CD4-positive, alpha-beta T cell treated with Interleukin-17A for 1 hour (primary cell): Measurements from ENCODE around the gene PLCL1.
"Not testable (repeated sequence)": the region's sequence is repeated elsewhere in the genome, so short reads cannot be mapped to it uniquely, and the experiment has no call there.

Experiments
- DNase-seq: peaks from one replicate; pipeline ENCODE4 v3.0.0-alpha.2; 2020

Gene PLCL1

DNA sequence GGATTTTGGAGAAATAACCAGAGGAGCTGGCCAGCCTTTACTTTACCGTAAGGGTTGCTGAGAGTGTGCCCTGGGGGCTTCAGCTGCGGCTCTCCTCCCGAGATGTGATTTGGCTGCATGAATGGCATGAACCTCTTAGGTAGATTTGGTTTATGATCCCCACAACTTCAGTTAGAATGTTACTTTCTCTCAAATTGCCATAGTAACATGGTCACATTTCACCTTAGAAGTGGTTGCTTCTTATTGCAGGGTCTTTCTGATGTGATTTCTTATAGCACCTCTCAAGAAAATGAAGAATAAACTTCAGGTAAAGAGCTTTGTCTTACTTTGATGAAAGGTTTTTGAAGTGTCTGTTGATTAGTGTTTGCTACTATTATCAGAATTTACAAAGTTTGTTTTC lies 5.6 kb downstream of the PLCL1 start:
- no peak for DNase-seq

DNA sequence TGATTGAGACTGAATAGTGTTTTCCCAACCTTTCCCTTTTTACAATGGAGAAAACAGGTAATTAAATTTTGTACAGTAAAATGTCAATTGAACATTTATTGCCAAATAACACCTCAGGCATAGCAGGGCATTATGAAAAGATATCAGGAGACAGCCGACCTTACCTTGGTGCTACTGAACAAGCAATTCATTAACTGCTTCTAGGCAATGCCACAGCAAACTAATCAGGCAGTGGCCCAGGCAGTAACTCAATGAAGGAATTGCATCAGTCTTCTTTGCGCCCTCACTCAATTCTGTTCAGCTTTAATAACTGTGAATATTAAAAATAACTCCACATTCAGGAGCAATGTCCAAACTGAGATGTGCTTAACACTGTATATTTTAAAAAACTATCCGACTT lies 6.1 kb downstream of the PLCL1 start:
- DNase-seq: no peak

DNA sequence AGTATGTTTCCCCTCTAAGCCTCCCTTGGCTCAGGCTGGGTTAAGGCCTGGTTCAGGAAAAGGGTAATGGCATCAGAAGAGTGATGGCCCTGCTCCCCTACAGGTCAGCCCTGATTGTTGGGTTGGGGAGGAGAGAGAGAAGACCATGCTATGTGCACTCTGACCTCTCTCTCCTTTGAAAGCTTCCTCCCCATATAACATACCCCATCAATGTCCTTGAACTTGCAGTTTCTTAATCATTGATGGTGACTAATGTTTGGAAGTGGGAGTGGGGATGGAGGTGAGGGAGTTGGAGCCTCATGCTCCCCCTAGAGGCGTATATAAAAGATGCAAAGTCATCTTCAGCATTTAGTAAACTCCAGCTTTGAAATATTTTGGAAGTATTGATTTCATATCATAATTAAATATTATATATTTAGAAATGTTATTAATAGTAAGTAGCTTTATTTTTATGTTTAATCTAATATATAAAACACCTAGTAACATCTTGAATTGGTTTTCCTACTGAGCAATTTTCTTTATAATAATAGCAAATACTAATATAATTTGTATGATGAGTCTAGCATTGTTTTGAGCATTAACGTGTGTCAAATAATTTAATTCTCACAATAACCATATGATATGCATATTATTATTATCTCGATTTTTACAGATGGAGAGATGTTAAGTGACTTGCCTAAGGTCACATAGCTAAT lies 8.8 kb downstream of the PLCL1 start:
- DNase-seq: no peak

DNA sequence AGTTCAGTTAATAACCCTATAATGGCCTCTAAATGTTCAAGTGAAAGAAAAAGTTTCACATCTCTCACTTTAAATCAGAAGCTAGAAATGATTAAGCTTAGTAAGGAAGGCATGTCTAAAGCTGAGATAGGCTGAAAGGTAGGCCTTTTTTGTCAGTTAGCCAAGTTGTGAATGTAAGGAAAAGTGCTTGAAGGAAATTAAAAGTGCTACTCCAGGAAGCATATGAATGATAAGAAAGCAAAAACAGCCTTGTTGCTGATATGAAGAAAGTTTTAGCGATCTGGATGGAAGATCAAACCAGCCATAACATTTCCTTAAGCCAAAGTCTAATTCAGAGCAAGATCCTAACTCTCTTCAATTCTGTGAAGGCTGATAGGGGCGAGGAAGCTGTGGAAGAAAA lies 10.1 kb downstream of the PLCL1 start:
- no peak for DNase-seq

DNA sequence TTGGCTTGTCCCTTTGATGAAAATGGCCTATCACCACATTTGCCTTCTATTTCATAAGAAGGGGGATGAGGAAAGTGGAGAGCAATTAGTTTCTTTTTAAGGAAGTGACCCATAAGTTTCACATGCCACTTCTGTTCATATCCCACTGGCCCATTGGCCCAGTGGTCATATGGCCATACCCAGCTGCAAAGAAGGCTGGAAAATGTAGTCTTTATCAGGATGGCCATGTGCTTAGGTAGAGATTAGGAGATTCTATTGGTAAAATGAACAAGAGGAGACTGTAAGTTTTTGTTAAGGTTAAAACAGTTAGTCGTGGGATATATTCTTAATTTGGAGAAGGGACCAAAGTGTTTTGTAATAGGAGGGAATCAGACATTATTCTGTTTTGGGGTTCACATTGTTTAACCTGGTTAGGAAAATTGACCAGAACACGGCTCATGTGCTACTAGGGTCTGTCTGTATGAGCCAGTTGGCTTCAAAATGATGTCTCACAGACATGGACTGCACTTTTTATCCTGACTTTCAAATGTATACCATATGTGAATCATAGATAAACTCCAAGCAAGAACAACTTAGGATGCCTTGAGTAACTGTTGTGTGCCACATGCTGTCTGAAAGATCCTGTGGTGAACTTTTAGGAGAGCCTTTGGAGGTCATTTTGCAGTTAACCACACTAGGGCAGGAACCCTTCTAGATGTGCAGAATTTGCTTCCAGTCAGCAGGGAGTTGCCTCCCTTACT lies 17.3 kb downstream of the PLCL1 start:
- DNase-seq: no peak

DNA sequence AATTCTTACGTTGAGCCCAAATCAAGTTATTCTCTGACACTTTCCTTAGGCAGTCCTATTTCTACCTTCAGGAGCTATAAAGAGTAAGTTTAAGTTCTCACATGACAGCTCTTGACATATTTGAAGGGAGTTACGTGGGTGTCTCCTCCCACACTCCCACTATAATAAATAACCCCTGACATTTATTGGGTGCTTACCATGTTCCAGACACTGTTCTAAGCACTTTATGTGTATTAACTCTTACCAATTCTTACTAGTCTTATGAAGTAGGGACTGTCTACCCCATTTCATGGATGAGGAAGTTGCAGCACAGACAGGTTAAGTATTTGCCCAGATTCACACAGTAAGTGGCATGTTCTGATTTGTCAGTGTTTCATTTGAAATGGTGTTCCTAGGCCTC lies 17.9 kb downstream of the PLCL1 start:
- DNase-seq: no peak

DNA sequence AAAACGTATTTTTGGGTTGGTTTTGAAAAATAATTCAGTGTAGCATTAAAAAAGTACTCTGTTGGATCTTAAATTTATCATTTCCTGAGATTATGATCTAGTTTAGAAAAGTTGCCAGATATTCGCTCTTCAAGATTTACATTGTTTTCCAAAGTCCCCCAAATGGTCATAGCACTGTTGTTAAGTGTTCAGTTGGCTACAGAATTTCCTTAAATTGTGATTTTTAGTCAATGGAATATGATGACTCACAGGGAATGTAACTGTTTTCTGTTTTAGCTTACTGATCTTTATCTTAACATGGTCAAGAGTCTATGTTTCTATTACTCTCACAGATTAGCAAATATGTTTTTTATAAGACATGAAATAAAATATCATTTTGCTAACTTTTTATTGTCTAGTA lies 23.2 kb downstream of the PLCL1 start:
- DNase-seq: no peak

DNA sequence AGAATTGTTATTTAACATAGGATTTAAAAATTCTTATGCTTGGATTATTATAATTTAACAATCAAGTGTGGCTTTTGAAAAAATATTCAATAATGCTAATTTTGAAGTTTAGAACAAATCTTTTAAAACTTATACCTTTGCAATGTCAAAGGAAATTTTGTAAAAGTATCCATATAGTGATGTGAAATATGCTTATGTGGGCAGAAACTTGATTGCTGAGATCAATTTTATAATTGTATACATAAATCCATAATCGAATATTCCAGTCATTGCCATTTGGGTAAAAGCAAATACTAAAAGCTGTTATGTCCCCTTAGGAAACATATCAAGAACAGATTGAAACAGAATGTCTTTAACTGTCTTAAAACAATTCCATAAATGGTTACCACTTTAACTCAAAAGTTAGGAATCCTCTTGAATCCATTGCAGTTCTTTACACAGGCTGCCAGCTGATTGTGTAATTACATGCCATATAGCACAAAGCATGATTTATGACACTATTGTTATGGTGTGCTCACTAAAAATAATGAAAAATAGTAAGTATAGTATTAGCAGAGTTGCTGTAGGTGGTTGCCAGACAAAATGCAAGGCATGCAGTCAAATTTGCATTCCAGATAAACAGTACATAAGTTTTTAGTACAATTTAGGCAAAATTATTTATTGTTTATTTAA lies 24.2 kb downstream of the PLCL1 start:
- no peak for DNase-seq

DNA sequence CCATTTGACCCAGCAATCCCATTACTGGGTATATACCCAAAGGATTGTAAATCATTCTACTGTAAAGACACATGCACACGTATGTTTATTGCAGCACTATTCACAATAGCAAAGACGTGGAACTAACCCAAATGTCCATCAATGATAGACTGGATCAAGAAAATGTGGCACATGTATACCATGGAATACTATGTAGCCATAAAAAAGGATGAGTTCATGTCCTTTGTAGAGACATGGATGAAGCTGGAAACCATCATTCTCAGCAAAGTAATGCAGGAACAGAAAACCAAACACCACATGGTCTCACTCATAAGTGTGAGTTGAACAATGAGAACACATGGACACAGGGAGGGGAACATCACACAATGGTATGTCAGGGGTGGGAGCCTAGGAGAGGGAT lies 30.4 kb downstream of the PLCL1 start:
- not testable (repeated sequence) for DNase-seq

DNA sequence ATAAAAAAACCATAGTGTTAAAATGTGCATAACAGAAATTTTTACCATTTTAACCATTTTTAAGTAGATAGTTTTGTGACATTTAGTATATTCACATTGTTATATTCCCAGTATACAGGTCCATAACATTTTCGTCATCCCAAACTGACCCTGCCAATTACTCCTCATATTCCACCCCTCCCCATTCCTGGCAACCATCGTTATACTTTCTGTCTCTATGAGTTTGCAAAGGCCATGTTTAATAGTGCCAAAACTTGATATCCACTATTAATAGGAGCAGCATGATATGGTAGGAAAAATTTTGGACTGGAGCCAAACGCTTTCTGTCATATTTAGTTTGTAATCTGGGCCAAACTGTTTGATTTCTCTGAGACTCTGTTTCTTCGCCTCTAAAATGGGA lies 30.9 kb downstream of the PLCL1 start:
- DNase-seq: no peak

DNA sequence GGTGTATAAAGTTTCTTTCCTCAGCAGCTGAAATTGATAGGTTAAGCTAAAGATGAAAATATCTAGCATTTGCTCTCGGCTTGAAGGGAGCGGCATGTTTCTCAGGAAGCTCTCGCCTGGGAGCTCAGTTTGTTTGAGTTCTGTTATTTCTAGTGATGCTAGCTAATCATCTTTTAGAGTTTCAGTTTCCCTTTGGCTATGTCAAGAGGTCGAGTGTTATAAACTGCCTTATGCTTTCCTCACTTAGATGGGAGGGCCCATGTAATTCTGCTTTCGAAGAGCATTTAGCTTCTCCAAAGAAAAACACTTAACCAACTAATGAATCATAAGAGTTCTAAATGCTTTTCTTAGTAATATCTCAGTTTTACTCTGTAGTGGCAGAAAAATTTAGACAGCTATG lies 33.6 kb downstream of the PLCL1 start:
- DNase-seq: peak; percentile 56

DNA sequence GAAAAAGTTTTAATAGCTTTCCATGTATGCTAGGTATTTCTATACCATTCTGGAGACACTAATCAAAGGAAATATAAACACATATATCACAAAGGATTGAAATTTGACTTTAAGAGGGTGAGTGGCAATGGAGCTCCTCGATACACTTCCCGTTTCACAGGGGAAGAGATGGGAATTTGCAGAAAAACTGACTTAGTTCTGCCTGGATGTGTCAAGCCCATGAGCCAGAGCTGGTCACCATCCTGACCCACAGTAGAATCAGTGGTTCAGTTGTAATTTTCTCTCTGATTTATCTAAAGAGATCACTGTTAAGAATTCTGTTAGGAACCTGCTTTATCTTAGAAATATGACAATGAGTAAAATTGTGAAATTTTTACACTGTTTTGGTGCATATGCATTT lies 34.2 kb downstream of the PLCL1 start:
- DNase-seq: no peak

DNA sequence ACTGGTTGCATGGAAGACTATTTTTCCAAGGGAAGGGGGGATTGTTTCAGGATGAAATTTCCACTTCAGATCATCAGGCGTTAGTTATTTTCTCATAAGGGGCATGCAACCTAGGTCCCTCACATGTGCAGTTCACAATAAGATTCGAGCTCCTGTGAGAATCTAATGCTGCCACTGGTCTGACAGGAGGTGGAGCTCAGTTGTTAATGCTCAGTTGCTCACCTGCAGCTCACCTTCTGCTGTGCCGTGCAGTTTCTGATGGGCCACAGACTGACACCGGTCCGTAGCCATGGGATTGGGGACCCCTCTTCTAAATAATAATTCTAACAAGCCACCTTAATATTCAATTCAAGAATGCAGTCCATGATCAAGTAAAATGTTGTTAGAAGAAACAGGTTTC lies 34.9 kb downstream of the PLCL1 start:
- DNase-seq: peak; percentile 17

DNA sequence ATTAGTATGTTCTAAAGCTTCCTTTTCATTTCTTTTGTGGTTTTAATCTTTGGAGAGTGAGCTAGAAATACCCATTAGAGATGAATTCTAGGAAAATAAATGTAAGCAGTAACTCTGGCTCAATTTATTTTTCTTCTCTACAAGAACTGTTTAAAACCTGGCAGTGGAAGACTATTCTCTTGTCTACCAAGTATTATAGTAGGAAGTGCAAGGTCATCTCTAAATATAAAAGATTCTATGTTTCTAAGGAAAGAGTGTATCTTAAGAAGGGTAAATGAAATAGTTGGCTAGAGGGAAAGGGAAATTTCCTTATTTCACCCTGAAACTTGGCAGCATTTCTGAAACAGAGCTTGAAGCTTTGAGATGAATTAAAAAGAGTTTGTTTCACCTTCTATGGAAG lies 35.5 kb downstream of the PLCL1 start:
- DNase-seq: no peak

DNA sequence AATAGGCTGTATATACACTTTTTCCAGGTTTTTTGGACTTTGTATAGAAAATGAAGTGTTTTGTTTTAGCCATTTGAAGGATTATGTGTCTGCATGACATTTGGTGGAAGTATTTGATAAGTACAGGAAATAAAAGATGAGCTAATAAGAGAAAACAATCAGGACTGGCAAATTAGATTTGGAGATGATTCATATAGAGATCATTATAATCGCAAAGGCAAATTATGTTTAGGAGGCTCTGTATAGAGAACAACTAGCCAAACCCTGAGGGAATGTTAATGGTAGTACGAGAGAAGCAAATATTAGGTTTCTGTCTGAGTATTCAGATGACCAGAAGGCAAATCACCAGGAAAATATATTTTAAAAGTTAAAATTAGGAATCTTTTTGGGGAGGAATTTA lies 41.7 kb downstream of the PLCL1 start:
- no peak for DNase-seq

DNA sequence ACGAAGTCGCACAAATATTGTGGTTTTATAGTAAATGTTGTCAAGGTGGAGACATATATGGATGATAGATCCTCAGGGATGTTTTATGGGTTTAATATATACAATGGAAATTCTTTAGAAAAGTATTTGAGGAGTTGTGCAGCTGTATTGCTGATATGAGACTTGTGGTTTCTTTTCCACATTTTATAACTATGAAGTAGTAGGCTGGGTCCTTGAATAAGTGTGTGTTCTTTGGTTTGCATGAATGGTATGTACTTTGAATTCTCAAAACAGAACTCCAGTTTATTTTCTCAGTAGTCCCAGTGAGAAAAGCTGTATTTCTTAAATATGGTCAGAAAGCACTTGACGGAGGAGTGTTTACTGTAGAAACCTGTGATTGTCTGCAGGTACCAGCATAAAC lies 42.4 kb downstream of the PLCL1 start:
- no peak for DNase-seq

DNA sequence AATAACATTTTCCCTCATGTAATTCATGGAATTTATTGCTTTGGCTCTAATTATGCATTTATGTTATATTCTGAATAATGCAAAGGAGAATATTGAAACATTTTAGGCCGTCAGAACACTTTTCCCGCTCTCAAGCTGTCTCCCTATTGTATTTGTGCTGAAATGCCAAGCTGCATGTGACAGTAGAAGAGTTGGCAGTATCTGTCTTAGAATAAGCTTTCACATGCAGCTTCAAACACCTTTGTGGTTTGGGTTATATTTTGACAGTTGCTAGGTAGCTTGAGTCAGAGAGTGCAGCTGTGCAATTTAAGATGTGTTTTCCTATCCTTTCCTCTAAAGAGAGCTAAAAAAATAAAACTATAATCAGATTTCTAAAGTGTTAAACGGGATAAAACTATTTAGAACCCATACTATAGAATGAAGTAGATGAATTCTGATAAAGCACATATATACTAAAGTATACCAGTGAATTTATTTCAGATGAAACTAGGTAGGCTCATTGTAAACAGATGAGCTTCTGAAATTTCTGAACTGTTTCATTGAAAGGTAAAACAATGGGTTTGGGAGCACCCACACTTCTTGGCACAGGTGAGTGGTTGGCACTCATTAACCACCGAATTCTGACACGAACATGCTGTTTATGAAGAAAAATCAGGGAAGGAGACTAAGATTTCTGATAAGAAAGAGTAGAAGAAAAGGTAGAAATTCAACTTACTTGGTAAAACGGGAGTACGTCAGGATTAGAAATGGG lies 43.4 kb downstream of the PLCL1 start:
- peak; percentile 65 for DNase-seq

DNA sequence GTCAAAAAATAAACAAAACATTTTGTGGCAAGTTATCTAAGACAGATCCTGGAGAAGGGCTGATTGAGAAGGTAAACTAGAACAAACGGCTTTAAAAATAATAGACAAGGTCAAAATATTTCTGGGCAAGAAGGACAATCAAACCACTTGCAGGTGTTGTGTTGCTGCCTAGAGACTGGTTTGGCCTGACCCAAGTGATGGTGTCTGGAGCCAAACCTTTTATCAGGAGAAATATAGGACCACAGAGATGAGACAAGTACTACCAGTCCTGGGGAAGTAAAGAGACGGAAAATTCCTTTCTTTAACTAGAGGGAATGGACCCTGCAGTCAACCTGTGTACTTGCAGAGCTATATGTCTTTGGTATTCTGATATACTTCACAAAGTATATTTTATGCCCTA lies 44.2 kb downstream of the PLCL1 start:
- no peak for DNase-seq

DNA sequence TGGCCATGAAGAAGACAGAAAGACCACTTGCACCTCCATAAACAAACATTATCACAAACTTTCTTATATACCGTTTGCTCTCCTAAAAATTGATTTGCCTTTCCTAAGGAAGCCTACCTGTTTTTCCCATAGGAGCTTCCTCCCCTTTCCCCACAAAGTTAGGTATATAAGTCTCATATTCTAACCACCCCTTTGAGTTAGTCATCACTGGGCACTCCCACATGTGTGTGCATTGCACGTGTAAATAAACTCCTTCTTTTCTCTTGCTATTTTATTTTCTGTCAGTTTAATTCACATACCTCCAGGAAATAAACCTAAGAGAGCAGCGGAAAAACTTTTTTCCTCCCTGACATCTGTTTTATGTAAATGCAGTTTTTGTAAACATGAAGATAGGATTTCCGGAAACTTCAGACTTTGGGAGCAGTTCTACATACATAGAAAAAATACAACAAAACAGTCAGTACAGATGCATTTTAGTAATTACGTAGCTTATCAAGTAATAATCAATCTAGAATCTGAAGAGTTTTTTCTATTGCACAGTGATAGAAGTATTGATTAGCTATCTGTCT lies 46.6 kb downstream of the PLCL1 start:
- no peak for DNase-seq

DNA sequence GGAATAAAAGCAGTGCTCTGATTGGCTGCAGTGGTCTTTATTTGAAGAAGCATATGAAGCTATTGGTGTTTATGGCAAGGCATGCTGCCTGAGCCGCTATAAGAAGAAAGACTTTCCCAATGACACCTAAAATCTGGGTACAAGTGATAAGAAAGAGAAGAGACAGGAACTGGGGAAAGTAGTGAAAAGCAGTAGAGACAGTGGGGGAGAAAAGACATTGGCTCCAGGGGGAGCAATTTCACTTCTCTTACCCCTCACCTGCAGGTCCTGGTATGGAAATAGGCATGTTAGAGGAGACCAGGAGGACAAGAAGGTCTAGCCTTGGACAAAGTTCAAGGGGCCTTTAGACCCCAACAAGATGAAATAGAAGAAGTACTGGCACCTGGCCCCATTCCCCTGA lies 47.1 kb downstream of the PLCL1 start:
- no peak for DNase-seq

DNA sequence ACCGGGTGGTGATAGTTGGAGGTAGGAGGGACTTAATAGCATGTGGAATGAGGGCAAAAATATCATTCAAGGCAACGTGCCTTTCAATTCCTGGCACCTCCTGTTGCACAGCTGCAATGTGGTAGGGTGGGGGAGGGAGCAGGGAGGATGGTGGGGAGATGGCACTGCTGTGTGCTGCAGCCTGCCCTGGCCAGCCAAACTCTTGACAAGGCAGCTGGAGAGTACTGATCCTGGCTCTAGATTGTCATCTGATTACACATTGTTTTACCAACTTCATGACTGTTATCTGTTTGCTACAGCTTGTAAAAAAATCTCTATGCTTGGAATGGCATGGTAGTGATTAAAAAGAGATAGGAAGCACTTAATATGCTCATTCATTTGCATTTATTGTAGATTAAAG lies 47.7 kb downstream of the PLCL1 start:
- DNase-seq: no peak

DNA sequence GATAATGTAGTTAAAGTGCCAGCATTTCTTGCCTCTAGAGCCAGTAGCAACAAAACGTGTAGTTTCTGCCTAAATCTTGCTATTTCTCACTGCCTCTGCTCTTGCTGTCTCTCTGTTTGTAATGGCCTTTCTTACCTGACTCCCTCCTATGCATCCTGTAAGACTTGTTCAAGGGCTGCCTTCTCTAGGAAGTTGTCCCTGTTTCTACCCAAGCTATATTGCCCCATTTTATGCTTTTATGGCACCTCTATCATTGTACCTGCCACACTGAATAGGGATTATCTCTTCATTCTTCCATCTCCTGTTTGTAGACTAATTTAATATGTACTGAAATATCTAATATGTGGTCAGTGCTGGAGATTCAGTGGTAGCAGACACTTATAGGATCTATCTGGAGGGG lies 49.2 kb downstream of the PLCL1 start:
- no peak for DNase-seq

DNA sequence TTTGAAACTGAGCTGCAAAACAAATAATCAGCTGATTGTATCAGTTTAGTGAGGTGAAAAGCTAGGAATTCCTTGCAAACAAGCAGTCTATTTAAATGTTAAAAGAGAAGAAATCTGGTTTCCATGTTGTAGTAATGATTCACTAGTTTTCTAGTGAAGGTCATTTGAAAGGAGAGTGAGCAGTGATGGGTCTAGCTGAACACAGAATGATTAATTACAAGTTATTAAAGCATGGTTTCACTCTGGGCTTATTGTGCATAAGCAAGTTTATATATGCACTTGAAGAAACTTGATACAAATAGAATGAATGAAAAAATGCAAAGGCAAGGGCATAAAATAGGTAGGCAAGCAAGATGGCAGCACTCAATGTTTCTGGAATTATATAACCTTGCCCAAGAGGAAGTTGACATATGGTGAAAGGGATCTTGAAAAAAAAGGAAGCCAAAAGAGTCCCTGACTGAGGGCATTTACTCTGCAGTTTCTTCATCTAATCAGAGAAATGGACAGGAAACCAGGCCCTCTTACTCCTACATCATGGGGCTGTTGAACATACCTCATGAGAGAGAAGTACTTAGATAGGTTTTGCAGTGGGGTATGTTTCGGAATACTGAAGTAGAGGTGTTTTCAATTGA lies 53.2 kb downstream of the PLCL1 start:
- DNase-seq: no peak
